ENCODE results near the gene TMTC2. TPM values are rescaled to one million over a fixed set of nuclear protein-coding genes. Genes with fewer than 3 reads are reported as not detected.
A peak's percentile ranks its signal among the peaks of the same experiment; 100 is the strongest.

The TMTC2 gene
- total RNA-seq, 1 experiment from 2014 or later, result 1.7 TPM

- no peak overlapping the region for H3K27ac Mint-ChIP-seq (ENCODE audit: low read depth, unreplicated experiment)
- no peak overlapping the region for H3K4me3 Mint-ChIP-seq (ENCODE audit: unreplicated experiment)
- no TSS peak for BruUV-seq (replicated peaks)
- H3K36me3 Mint-ChIP-seq (ENCODE audit: insufficient read depth, unreplicated experiment), result no peaks in the 10 kb centered on the region
- H3K9me3 Mint-ChIP-seq (ENCODE audit: unreplicated experiment), result no peaks in the 10 kb centered on the region
- H3K4me1 Mint-ChIP-seq (ENCODE audit: insufficient read depth, unreplicated experiment), result peaks cover 9% of the 10 kb centered on the region
- intact Hi-C loops (cut with micrococcal nuclease), result no loop called here
- H3K27me3 Mint-ChIP-seq (ENCODE audit: insufficient read depth, unreplicated experiment), result no peaks in the 10 kb centered on the region
- POLR2A ChIA-PET, result interaction anchor here (0.6 to 1.4 kb wide), 3 partner anchors 20 to 57 kb away, joined by 3 to 4 read pairs (median 4); no protein-coding TSS in a partner anchor
- no peak for TF ChIP-seq CTCF (IDR thresholded peaks at IDR 0.05; ENCODE audit: unreplicated experiment)
- no peak for DNase-seq (ENCODE audit: unreplicated experiment)
- CTCF ChIA-PET, result interaction anchor here (0.5 to 2.7 kb wide), 4 partner anchors 30 to 1743 kb away, joined by 3 to 12 read pairs (median 4); no protein-coding TSS in a partner anchor
These were observed 41.3 kb upstream of the TMTC2 start for GRCh38 chr12:82645414-82645813.

GRCh38 chr12:82647853-82648252 is 38.9 kb upstream of the TMTC2 start:
- Mint-ChIP-seq H3K27me3 (ENCODE audit: insufficient read depth, unreplicated experiment) (no peaks in the 10 kb centered on the region), H3K9me3 (ENCODE audit: unreplicated experiment) (no peaks in the 10 kb centered on the region), H3K36me3 (ENCODE audit: insufficient read depth, unreplicated experiment) (no peaks in the 10 kb centered on the region), H3K27ac (ENCODE audit: low read depth, unreplicated experiment) (no peak overlapping the region), H3K4me3 (ENCODE audit: unreplicated experiment) (no peak overlapping the region), H3K4me1 (ENCODE audit: insufficient read depth, unreplicated experiment) (peaks cover 26% of the 10 kb centered on the region)
- DNase-seq (ENCODE audit: unreplicated experiment), result no peak
- intact Hi-C loops (cut with micrococcal nuclease), result no loop called here
- BruUV-seq (replicated peaks), result no TSS peak
- ChIA-PET CTCF (no interaction called here), POLR2A (interaction anchor here (0.6 to 0.7 kb wide), 3 partner anchors 80 to 725 kb away, joined by 3 read pairs; no protein-coding TSS in a partner anchor)
- no peak for TF ChIP-seq CTCF (IDR thresholded peaks at IDR 0.05; ENCODE audit: unreplicated experiment)

GRCh38 chr12:82648259-82648909 is 38.3 kb upstream of the TMTC2 start:
- peaks cover 26% of the 10 kb centered on the region for H3K4me1 Mint-ChIP-seq (ENCODE audit: insufficient read depth, unreplicated experiment)
- intact Hi-C loops (cut with micrococcal nuclease), result no loop called here
- H3K9me3 Mint-ChIP-seq (ENCODE audit: unreplicated experiment), result no peaks in the 10 kb centered on the region
- no peak overlapping the region for H3K4me3 Mint-ChIP-seq (ENCODE audit: unreplicated experiment)
- TF ChIP-seq CTCF (IDR thresholded peaks at IDR 0.05; ENCODE audit: unreplicated experiment), result no peak
- no peak overlapping the region for H3K27ac Mint-ChIP-seq (ENCODE audit: low read depth, unreplicated experiment)
- no peaks in the 10 kb centered on the region for H3K27me3 Mint-ChIP-seq (ENCODE audit: insufficient read depth, unreplicated experiment)
- no TSS peak for BruUV-seq (replicated peaks)
- ChIA-PET POLR2A (interaction anchor here (0.6 to 0.7 kb wide), 2 partner anchors 399 to 725 kb away, joined by 3 read pairs; no protein-coding TSS in a partner anchor), CTCF (no interaction called here)
- no peaks in the 10 kb centered on the region for H3K36me3 Mint-ChIP-seq (ENCODE audit: insufficient read depth, unreplicated experiment)
- DNase-seq (ENCODE audit: unreplicated experiment), result no peak

- no peak for TF ChIP-seq CTCF (IDR thresholded peaks at IDR 0.05; ENCODE audit: unreplicated experiment)
- intact Hi-C loops (cut with micrococcal nuclease), result no loop called here
- peaks cover 20% of the 10 kb centered on the region for H3K4me1 Mint-ChIP-seq (ENCODE audit: insufficient read depth, unreplicated experiment)
- ChIA-PET CTCF (interaction anchor here (0.6 to 2.0 kb wide), 3 partner anchors 35 to 1904 kb away, joined by 3 to 10 read pairs (median 3); partner anchors contain the start of gene TMTC2), POLR2A (interaction anchor here (0.8 to 1.0 kb wide), 2 partner anchors 36 to 219 kb away, joined by 4 to 7 read pairs; partner anchors contain the start of gene TMTC2)
- H3K27ac Mint-ChIP-seq (ENCODE audit: low read depth, unreplicated experiment), result peak overlapping the region; percentile 12
- H3K4me3 Mint-ChIP-seq (ENCODE audit: unreplicated experiment), result no peak overlapping the region
- peak; percentile 94 for DNase-seq (ENCODE audit: unreplicated experiment)
- no peaks in the 10 kb centered on the region for H3K27me3 Mint-ChIP-seq (ENCODE audit: insufficient read depth, unreplicated experiment)
- no peaks in the 10 kb centered on the region for H3K36me3 Mint-ChIP-seq (ENCODE audit: insufficient read depth, unreplicated experiment)
- no TSS peak for BruUV-seq (replicated peaks)
- H3K9me3 Mint-ChIP-seq (ENCODE audit: unreplicated experiment), result no peaks in the 10 kb centered on the region
These were observed 35.9 kb upstream of the TMTC2 start for GRCh38 chr12:82650627-82651337.
